ENCODE measurements around the gene PROS1. TPM values are rescaled to one million over a fixed set of nuclear protein-coding genes. Genes with fewer than 3 reads are reported as not detected.
"Not testable (repeated sequence)": the region's sequence is repeated elsewhere in the genome, so short reads cannot be mapped to it uniquely, and the experiment has no call there.

PROS1 gene
- total and polyA plus RNA-seq, 2 experiments from 2014 or later = 32.6 to 48.6 TPM

- H3K27ac ChIP-seq = no peak overlapping the region
- H3K27me3 ChIP-seq = no peaks in the 10 kb centered on the region
- H3K4me3 ChIP-seq = no peak overlapping the region
- no peaks in the 10 kb centered on the region for H3K36me3 ChIP-seq
- no peaks in the 10 kb centered on the region for H3K9me3 ChIP-seq (ENCODE audit: low read depth)
- TF ChIP-seq, protein P1, sequence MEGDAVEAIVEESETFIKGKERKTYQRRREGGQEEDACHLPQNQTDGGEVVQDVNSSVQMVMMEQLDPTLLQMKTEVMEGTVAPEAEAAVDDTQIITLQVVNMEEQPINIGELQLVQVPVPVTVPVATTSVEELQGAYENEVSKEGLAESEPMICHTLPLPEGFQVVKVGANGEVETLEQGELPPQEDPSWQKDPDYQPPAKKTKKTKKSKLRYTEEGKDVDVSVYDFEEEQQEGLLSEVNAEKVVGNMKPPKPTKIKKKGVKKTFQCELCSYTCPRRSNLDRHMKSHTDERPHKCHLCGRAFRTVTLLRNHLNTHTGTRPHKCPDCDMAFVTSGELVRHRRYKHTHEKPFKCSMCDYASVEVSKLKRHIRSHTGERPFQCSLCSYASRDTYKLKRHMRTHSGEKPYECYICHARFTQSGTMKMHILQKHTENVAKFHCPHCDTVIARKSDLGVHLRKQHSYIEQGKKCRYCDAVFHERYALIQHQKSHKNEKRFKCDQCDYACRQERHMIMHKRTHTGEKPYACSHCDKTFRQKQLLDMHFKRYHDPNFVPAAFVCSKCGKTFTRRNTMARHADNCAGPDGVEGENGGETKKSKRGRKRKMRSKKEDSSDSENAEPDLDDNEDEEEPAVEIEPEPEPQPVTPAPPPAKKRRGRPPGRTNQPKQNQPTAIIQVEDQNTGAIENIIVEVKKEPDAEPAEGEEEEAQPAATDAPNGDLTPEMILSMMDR (IDR thresholded peaks at IDR 0.05; ENCODE audit: low read depth, low read length) = no peak
- peak in 1 of 2 donors; percentile 19 for DNase-seq (ENCODE audit: low read depth in 1 of 2, low spot score in 1 of 2)
- peaks cover 12% of the 10 kb centered on the region for H3K4me1 ChIP-seq (ENCODE audit: low read depth)
These were observed 3.7 kb downstream of the PROS1 start for GRCh38 chr3:93969997-93970396.

DNA sequence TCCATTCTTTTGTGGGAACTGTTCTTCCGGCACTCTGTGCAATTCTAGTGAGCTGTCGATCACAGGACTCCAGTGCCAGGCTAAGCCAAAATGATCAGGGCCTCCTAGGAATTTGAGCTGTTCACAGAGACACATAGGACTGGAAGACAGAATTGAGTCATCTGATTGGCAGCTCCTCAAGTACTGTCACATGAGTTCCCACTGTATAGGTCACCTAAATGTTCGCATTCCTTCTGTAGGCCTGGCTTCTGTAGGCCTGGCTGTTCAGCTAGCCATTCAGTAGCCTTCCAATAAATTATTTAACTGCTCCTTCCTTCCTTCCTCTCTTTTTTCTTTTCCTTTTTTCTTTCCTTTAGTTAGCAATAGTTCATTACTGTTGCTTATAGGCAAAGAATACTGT is 4.3 kb downstream of the PROS1 start:
- Histone ChIP-seq H3K36me3 (no peaks in the 10 kb centered on the region), H3K27me3 (no peaks in the 10 kb centered on the region), H3K4me3 (no peak overlapping the region), H3K27ac (peak overlapping the region; percentile 17), H3K4me1 (ENCODE audit: low read depth) (peaks cover 12% of the 10 kb centered on the region), H3K9me3 (ENCODE audit: low read depth) (no peaks in the 10 kb centered on the region)
- TF ChIP-seq, protein P1 (IDR thresholded peaks at IDR 0.05; ENCODE audit: low read depth, low read length) = no peak
- peak in 1 of 2 donors; percentile 29 for DNase-seq (ENCODE audit: low read depth in 1 of 2, low spot score in 1 of 2)

DNA sequence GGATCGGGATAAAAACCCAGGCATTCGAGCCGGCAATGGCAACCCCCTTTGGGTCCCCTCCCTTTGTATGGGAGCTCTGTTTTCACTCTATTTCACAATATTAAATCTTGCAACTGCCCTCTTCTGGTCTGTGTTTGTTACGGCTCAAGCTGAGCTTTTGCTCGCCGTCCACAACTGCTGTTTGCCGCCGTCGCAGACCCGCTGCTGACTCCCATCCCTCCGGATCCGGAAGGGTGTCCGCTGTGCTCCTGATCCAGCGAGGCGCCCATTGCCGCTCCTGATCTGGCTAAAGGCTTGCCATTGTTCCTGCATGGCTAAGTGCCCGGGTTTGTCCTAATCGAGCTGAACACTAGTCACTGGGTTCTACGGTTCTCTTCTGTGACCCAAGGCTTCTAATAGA is 8.6 kb downstream of the PROS1 start:
- not testable (repeated sequence) for H3K36me3 ChIP-seq; DNase-seq (ENCODE audit: low read depth in 1 of 2, low spot score in 1 of 2); H3K27ac ChIP-seq; H3K4me3 ChIP-seq; H3K4me1 ChIP-seq (ENCODE audit: low read depth); H3K27me3 ChIP-seq; H3K9me3 ChIP-seq (ENCODE audit: low read depth)

DNA sequence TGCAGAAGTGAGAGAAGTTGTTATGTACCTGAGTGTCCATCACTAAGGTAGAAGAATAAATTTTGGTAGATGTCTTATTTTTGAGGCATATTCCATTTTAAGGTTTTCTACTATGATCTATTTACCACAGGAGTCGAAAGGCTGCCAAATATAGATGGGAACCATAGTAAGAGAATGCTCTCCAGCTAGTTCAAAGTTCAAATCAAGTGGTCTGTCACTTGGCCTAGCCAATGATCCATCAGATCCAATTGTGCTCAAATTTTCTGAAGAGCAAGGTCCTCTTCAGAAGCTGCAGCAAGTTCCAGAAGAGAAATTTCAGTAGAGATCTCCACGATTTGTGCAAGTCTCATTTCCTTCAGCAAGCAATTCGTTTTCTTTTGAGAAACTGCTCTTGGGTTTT is 10.9 kb downstream of the PROS1 start:
- Histone ChIP-seq H3K36me3 (no peaks in the 10 kb centered on the region), H3K27me3 (no peaks in the 10 kb centered on the region), H3K4me3 (no peak overlapping the region), H3K27ac (no peak overlapping the region), H3K9me3 (ENCODE audit: low read depth) (no peaks in the 10 kb centered on the region), H3K4me1 (ENCODE audit: low read depth) (no peaks in the 10 kb centered on the region)
- TF ChIP-seq, protein P1 (IDR thresholded peaks at IDR 0.05; ENCODE audit: low read depth, low read length) = no peak
- no peak for DNase-seq (ENCODE audit: low read depth in 1 of 2, low spot score in 1 of 2)

GRCh38 chr3:93961489-93961888 is 12.2 kb downstream of the PROS1 start:
- H3K27ac ChIP-seq = no peak overlapping the region
- H3K36me3 ChIP-seq = no peaks in the 10 kb centered on the region
- H3K4me3 ChIP-seq = no peak overlapping the region
- TF ChIP-seq, protein P1 (IDR thresholded peaks at IDR 0.05; ENCODE audit: low read depth, low read length) = no peak
- no peak for DNase-seq (ENCODE audit: low read depth in 1 of 2, low spot score in 1 of 2)
- H3K9me3 ChIP-seq (ENCODE audit: low read depth) = no peaks in the 10 kb centered on the region
- H3K4me1 ChIP-seq (ENCODE audit: low read depth) = no peaks in the 10 kb centered on the region
- H3K27me3 ChIP-seq = no peaks in the 10 kb centered on the region

GRCh38 chr3:93961026-93961425 is 12.7 kb downstream of the PROS1 start:
- Histone ChIP-seq H3K36me3 (no peaks in the 10 kb centered on the region), H3K4me1 (ENCODE audit: low read depth) (no peaks in the 10 kb centered on the region), H3K27ac (no peak overlapping the region), H3K4me3 (no peak overlapping the region), H3K27me3 (no peaks in the 10 kb centered on the region), H3K9me3 (ENCODE audit: low read depth) (no peaks in the 10 kb centered on the region)
- TF ChIP-seq, protein P1 (IDR thresholded peaks at IDR 0.05; ENCODE audit: low read depth, low read length) = no peak
- no peak for DNase-seq (ENCODE audit: low read depth in 1 of 2, low spot score in 1 of 2)

DNA sequence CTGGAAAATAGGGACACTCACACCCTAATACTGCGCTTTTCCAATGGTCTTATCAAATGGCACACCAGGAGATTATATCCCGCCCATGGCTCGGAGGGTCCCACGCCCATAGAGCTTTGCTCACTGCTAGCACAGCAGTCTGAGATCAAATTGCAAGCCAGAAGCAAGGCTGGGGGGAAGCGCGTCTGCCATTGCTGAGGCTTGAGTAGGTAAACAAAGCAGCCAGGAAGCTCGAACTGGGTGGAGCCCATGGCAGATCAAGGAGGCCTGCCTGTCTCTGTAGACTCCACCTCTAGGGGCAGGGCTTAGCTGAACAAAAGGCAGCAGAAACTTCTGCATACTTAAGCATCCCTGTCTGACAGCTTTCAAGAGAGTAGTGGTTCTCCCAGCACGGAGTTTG is 23.7 kb downstream of the PROS1 start:
- H3K4me1 ChIP-seq (ENCODE audit: low read depth); H3K36me3 ChIP-seq; H3K4me3 ChIP-seq; H3K9me3 ChIP-seq (ENCODE audit: low read depth); DNase-seq (ENCODE audit: low read depth in 1 of 2, low spot score in 1 of 2); H3K27me3 ChIP-seq; H3K27ac ChIP-seq: not testable (repeated sequence)

DNA sequence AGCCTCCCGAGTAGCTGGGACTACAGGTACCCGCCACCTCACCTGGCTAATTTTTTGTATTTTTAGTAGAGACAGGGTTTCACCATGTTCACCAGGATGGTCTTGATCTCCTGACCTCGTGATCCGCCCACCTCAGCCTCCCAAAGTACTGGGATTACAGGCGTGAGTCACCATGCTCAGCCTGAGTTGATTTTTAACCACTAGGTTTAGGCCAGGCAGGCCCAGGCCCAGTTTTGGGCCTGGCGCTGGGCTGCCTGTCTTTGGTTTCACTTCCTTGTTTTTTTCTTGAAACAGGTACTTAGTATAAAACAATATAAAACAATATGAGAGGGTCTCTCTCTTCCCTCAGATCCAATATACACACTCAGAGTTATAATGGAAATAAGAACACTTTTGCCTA is 36.2 kb downstream of the PROS1 start:
- not testable (repeated sequence) for H3K4me3 ChIP-seq; H3K9me3 ChIP-seq (ENCODE audit: low read depth); H3K27me3 ChIP-seq; H3K4me1 ChIP-seq (ENCODE audit: low read depth); H3K27ac ChIP-seq; DNase-seq (ENCODE audit: low read depth in 1 of 2, low spot score in 1 of 2); H3K36me3 ChIP-seq

All from cardiac muscle cell (in vitro differentiated cells and primary cell).